ENCODE results near the gene GNG12. TPM values are rescaled to one million over a fixed set of nuclear protein-coding genes. Genes with fewer than 3 reads are reported as not detected.

The GNG12 gene
- total RNA-seq, 5 donors from 2014 or later (not counting 1 experiment from before 2014, with no cell fraction given) = 0.26 to 0.44 (median 0.35) TPM; not detected in 2

- 50% methylated on average over 2 of the region's 2 CpGs for WGBS (ENCODE audit: insufficient coverage)
- Mint-ChIP-seq H3K4me3 (no peak overlapping the region), H3K9me3 (no peaks in the 10 kb centered on the region), H3K27ac (no peak overlapping the region), H3K4me1 (no peaks in the 10 kb centered on the region), H3K36me3 (no peaks in the 10 kb centered on the region), H3K27me3 (peaks cover 34 to 43% of the 10 kb centered on the region in 2 donors)
- no peak overlapping the region for H3K4me3 ChIP-seq (ENCODE audit: control insufficient read depth in 1 of 2, extremely low read depth in 1 of 2, low read length in 1 of 2)
- CTCF ChIA-PET = no interaction called here
- H3K27ac ChIP-seq (ENCODE audit: low read length) = no peak overlapping the region
- POLR2A ChIA-PET = no interaction called here
- no peaks in the 10 kb centered on the region for H3K9me3 ChIP-seq
- H3K27me3 ChIP-seq (replicated peaks in 1 of 2; ENCODE audit: control insufficient read depth in 2 of 2, extremely low read depth in 1 of 2, insufficient read depth in 2 of 2, low read length in 1 of 2) = peaks cover 3 to 6% of the 10 kb centered on the region in 2 experiments
- ATAC-seq (replicated peaks in 1 of 4) = no peak
- no peak for DNase-seq
- no peaks in the 10 kb centered on the region for H3K36me3 ChIP-seq (ENCODE audit: control insufficient read depth in 2 of 2, extremely low read depth in 1 of 2, insufficient read depth in 1 of 2, low read length in 1 of 2)
- no peaks in the 10 kb centered on the region for H3K4me1 ChIP-seq (ENCODE audit: control insufficient read depth in 1 of 2, extremely low read depth in 1 of 2, insufficient read depth in 2 of 2, low read length in 2 of 2)
Measured at GRCh38 chr1:67804710-67805109, 28.6 kb downstream of the GNG12 start.

GRCh38 chr1:67803380-67804279 is 29.6 kb downstream of the GNG12 start:
- H3K36me3 Mint-ChIP-seq = no peaks in the 10 kb centered on the region
- no peaks in the 10 kb centered on the region for H3K36me3 ChIP-seq (ENCODE audit: control insufficient read depth in 2 of 2, extremely low read depth in 1 of 2, insufficient read depth in 1 of 2, low read length in 1 of 2)
- H3K4me1 ChIP-seq (ENCODE audit: control insufficient read depth in 1 of 2, extremely low read depth in 1 of 2, insufficient read depth in 2 of 2, low read length in 2 of 2) = no peaks in the 10 kb centered on the region
- no peak overlapping the region for H3K27ac Mint-ChIP-seq
- H3K27me3 ChIP-seq (replicated peaks in 1 of 2; ENCODE audit: control insufficient read depth in 2 of 2, extremely low read depth in 1 of 2, insufficient read depth in 2 of 2, low read length in 1 of 2) = peaks cover 3 to 6% of the 10 kb centered on the region in 2 experiments
- H3K27ac ChIP-seq (ENCODE audit: low read length) = no peak overlapping the region
- DNase-seq (no peak), ATAC-seq (replicated peaks in 1 of 4) (no peak)
- ChIA-PET POLR2A (no interaction called here), CTCF (no interaction called here)
- 68% methylated on average over 4 of the region's 7 CpGs for WGBS (ENCODE audit: insufficient coverage)
- H3K27me3 Mint-ChIP-seq = peaks cover 34 to 41% of the 10 kb centered on the region in 2 donors
- no peak overlapping the region for H3K4me3 Mint-ChIP-seq
- H3K4me3 ChIP-seq (ENCODE audit: control insufficient read depth in 1 of 2, extremely low read depth in 1 of 2, low read length in 1 of 2) = no peak overlapping the region
- no peaks in the 10 kb centered on the region for H3K9me3 ChIP-seq
- H3K9me3 Mint-ChIP-seq = no peaks in the 10 kb centered on the region
- no peaks in the 10 kb centered on the region for H3K4me1 Mint-ChIP-seq

DNA sequence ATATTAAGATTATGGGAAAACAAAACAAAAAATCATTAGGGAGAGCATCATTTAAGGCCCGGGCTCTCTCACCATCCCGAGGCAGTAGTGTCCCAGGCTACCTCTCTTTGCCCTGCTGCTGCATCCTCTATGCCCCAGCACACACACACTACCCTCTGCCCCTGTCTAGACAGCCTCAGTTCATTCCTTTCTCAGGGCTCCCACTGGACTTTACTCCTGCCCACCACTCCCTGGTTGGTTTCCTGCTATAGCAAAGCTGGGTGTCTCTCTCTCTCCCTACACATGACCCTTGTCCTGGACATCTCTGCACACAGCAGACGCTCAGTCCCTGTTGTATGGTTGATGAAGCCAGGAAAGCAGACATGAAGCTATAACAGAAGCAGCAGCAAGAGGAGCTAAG is 30.7 kb downstream of the GNG12 start:
- H3K27ac ChIP-seq (ENCODE audit: low read length) = no peak overlapping the region
- H3K9me3 ChIP-seq = no peaks in the 10 kb centered on the region
- POLR2A ChIA-PET = no interaction called here
- H3K9me3 Mint-ChIP-seq = no peaks in the 10 kb centered on the region
- H3K4me3 ChIP-seq (ENCODE audit: control insufficient read depth in 1 of 2, extremely low read depth in 1 of 2, low read length in 1 of 2) = no peak overlapping the region
- no peak for ATAC-seq (replicated peaks in 1 of 4)
- CTCF ChIA-PET = no interaction called here
- H3K27ac Mint-ChIP-seq = no peak overlapping the region
- DNase-seq = no peak
- no peaks in the 10 kb centered on the region for H3K4me1 ChIP-seq (ENCODE audit: control insufficient read depth in 1 of 2, extremely low read depth in 1 of 2, insufficient read depth in 2 of 2, low read length in 2 of 2)
- no peak overlapping the region for H3K4me3 Mint-ChIP-seq
- no peaks in the 10 kb centered on the region for H3K36me3 Mint-ChIP-seq
- no peaks in the 10 kb centered on the region for H3K36me3 ChIP-seq (ENCODE audit: control insufficient read depth in 2 of 2, extremely low read depth in 1 of 2, insufficient read depth in 1 of 2, low read length in 1 of 2)
- peaks cover 43 to 44% of the 10 kb centered on the region in 2 donors for H3K27me3 Mint-ChIP-seq
- H3K27me3 ChIP-seq (replicated peaks in 1 of 2; ENCODE audit: control insufficient read depth in 2 of 2, extremely low read depth in 1 of 2, insufficient read depth in 2 of 2, low read length in 1 of 2) = peaks cover 3 to 14% of the 10 kb centered on the region in 2 experiments
- WGBS (ENCODE audit: insufficient coverage) = 41% methylated on average over 2 of the region's 3 CpGs
- no peaks in the 10 kb centered on the region for H3K4me1 Mint-ChIP-seq

DNA sequence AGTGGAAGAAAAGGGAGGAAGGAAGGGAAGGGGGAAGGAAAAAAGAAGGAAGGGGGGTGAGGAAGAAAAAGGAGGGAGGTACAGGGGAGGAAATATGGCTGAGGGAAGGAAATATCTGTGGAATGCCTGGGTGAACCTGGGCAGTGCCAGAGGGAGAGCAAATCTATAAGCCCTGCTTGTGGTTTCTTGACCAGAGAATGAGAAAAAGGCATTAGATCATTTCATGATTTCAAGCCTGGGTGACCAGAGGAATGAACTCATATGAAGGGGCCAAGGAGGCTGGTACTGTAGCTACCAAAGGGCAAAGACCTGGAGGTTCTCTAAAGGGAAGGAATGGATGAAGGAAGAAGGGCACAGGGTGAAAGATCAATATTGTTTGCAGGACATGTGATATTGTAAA is 31.4 kb downstream of the GNG12 start:
- ChIA-PET POLR2A (no interaction called here), CTCF (no interaction called here)
- Histone ChIP-seq H3K4me1 (ENCODE audit: control insufficient read depth in 1 of 2, extremely low read depth in 1 of 2, insufficient read depth in 2 of 2, low read length in 2 of 2) (no peaks in the 10 kb centered on the region), H3K4me3 (ENCODE audit: control insufficient read depth in 1 of 2, extremely low read depth in 1 of 2, low read length in 1 of 2) (no peak overlapping the region), H3K9me3 (no peaks in the 10 kb centered on the region), H3K27ac (ENCODE audit: low read length) (no peak overlapping the region), H3K36me3 (ENCODE audit: control insufficient read depth in 2 of 2, extremely low read depth in 1 of 2, insufficient read depth in 1 of 2, low read length in 1 of 2) (no peaks in the 10 kb centered on the region), H3K27me3 (replicated peaks in 1 of 2; ENCODE audit: control insufficient read depth in 2 of 2, extremely low read depth in 1 of 2, insufficient read depth in 2 of 2, low read length in 1 of 2) (peaks cover 3 to 14% of the 10 kb centered on the region in 2 experiments)
- no peaks in the 10 kb centered on the region for H3K36me3 Mint-ChIP-seq
- ATAC-seq (replicated peaks in 1 of 4) (no peak), DNase-seq (no peak)
- H3K4me3 Mint-ChIP-seq = no peak overlapping the region
- H3K4me1 Mint-ChIP-seq = no peaks in the 10 kb centered on the region
- H3K9me3 Mint-ChIP-seq = no peaks in the 10 kb centered on the region
- H3K27me3 Mint-ChIP-seq = peaks cover 47 to 49% of the 10 kb centered on the region in 2 donors
- H3K27ac Mint-ChIP-seq = no peak overlapping the region

DNA sequence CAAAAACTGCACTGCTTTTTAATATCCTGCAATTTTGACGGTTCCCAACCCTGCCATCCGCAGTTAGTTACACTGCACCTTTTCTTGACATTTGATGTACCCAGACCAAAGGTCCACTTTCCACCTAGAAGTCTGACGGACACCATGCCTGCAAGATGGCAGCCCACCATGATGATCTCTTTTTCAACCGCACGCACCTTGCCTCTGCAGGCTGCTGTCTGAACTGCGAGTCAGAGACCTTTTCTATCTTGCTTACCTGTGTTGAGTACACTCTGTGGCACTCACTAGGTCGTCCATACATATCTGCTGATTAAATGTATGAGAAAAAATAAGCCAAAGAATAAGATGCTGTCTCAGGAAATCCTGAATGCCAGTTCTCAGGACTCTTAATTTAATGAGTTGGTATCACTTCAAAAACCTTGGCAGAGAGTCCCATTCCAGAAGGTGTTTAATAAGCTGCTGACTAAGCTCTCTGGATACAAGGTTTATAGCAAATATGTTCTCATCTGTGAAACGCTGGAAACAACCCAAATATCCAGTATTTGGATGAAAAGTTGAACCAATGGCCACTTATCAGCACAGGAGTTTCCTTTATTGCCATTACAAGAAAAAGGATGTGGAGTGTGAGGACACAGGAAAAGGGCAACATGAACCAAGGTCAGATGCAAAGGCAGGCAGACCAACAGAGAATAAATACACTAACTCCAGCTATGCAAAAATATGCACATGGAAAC is 37.9 kb downstream of the GNG12 start:
- Histone ChIP-seq H3K9me3 (no peaks in the 10 kb centered on the region), H3K4me3 (ENCODE audit: control insufficient read depth in 1 of 2, extremely low read depth in 1 of 2, low read length in 1 of 2) (no peak overlapping the region), H3K36me3 (ENCODE audit: control insufficient read depth in 2 of 2, extremely low read depth in 1 of 2, insufficient read depth in 1 of 2, low read length in 1 of 2) (no peaks in the 10 kb centered on the region), H3K4me1 (ENCODE audit: control insufficient read depth in 1 of 2, extremely low read depth in 1 of 2, insufficient read depth in 2 of 2, low read length in 2 of 2) (no peaks in the 10 kb centered on the region), H3K27ac (ENCODE audit: low read length) (no peak overlapping the region), H3K27me3 (replicated peaks in 1 of 2; ENCODE audit: control insufficient read depth in 2 of 2, extremely low read depth in 1 of 2, insufficient read depth in 2 of 2, low read length in 1 of 2) (peaks cover 0 to 8% of the 10 kb centered on the region in 2 experiments)
- Mint-ChIP-seq H3K4me3 (no peak overlapping the region), H3K36me3 (no peaks in the 10 kb centered on the region), H3K27ac (no peak overlapping the region), H3K4me1 (no peaks in the 10 kb centered on the region), H3K9me3 (peaks cover 0 to 4% (median 4%) of the 10 kb centered on the region in 3 donors), H3K27me3 (peaks cover 18 to 33% of the 10 kb centered on the region in 2 donors)
- DNase-seq = no peak
- WGBS (ENCODE audit: insufficient coverage) = 98% methylated on average over 4 of the region's 8 CpGs
- ChIA-PET POLR2A (no interaction called here), CTCF (no interaction called here)
- no peak for ATAC-seq (replicated peaks in 1 of 4)

DNA sequence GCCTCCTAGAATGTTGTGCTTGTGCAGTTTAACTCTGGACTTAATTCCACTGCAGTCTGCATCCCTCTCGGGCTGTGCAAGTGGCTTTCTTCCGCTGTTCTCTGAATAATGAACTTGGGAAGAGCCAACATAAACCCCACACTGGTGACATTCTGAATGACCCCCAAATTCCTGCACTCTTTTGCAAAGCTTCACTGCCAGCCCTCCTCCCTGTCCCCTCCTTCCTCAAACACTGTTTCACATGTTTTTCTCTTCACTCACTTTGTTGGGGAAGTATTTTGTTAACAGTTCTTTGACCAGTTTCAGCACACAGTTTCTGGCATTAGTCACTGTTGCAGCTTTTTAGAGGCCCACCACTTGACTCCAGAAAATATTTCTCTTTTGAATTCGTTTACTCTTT is 39.7 kb downstream of the GNG12 start:
- no peak overlapping the region for H3K4me3 ChIP-seq (ENCODE audit: control insufficient read depth in 1 of 2, extremely low read depth in 1 of 2, low read length in 1 of 2)
- DNase-seq (no peak), ATAC-seq (replicated peaks in 1 of 4) (no peak)
- Mint-ChIP-seq H3K27me3 (peaks cover 18 to 34% of the 10 kb centered on the region in 2 donors), H3K4me1 (no peaks in the 10 kb centered on the region), H3K4me3 (no peak overlapping the region), H3K36me3 (no peaks in the 10 kb centered on the region), H3K27ac (no peak overlapping the region), H3K9me3 (peaks cover 0 to 4% (median 4%) of the 10 kb centered on the region in 3 donors)
- no peak overlapping the region for H3K27ac ChIP-seq (ENCODE audit: low read length)
- CTCF ChIA-PET = no interaction called here
- H3K36me3 ChIP-seq (ENCODE audit: control insufficient read depth in 2 of 2, extremely low read depth in 1 of 2, insufficient read depth in 1 of 2, low read length in 1 of 2) = no peaks in the 10 kb centered on the region
- whole genome bisulfite sequencing (ENCODE audit: insufficient coverage) = no CpG with 5 or more reads among the region's 3 CpGs
- H3K4me1 ChIP-seq (ENCODE audit: control insufficient read depth in 1 of 2, extremely low read depth in 1 of 2, insufficient read depth in 2 of 2, low read length in 2 of 2) = no peaks in the 10 kb centered on the region
- H3K27me3 ChIP-seq (replicated peaks in 1 of 2; ENCODE audit: control insufficient read depth in 2 of 2, extremely low read depth in 1 of 2, insufficient read depth in 2 of 2, low read length in 1 of 2) = peaks cover 0 to 7% of the 10 kb centered on the region in 2 experiments
- H3K9me3 ChIP-seq = no peaks in the 10 kb centered on the region
- POLR2A ChIA-PET = interaction anchor here in 1 of 2 donors (0.7 kb wide), 1 partner anchor 1014 kb away, joined by 3 read pairs; no protein-coding TSS in a partner anchor
